Measurements from ENCODE around the gene CTSC. TPM values are rescaled to one million over a fixed set of nuclear protein-coding genes. Genes with fewer than 3 reads are reported as not detected.

The CTSC gene
- total RNA-seq, 1 experiment from 2014 or later, result 359 TPM

Other genes with a start within 250 kb of the CTSC start
- gene RAB38, start 162.3 kb downstream of the CTSC start, total RNA-seq (2021), result 18.7 and 19.3 TPM in 2 replicates